HG02571 (cell line): ENCODE data around the gene SCARF1.

Experiments used
- ATAC-seq: cut with Tn5 transposase; IDR thresholded peaks from one replicate; pipeline ENCODE4 v1.9.1; 2021; ENCODE audit warnings: mild to moderate bottlenecking, moderate library complexity; ENCODE audit not compliant: unreplicated experiment

The SCARF1 gene

GRCh38 chr17:1648173-1648962, 2.8 kb upstream of the SCARF1 start:
- no peak for ATAC-seq

DNA sequence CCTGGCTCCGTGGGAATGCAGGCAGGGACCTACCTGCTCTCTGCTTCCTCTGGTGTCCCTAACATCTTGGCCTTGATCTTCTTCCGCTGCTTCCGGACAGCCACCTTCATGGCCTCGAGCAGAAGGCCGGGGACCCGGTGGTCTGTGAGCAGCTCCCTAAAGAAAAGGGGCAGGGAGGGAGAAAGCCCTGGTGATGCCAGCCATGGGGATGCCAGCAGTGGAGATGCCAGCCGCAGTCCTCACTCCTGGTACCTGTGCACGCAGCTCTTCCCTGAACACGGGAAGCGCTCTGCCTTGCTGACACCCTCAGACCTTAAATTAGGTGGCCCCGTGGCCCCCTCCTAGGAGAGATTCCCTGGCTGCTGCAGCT, 2.3 kb upstream of the SCARF1 start:
- no peak for ATAC-seq

DNA sequence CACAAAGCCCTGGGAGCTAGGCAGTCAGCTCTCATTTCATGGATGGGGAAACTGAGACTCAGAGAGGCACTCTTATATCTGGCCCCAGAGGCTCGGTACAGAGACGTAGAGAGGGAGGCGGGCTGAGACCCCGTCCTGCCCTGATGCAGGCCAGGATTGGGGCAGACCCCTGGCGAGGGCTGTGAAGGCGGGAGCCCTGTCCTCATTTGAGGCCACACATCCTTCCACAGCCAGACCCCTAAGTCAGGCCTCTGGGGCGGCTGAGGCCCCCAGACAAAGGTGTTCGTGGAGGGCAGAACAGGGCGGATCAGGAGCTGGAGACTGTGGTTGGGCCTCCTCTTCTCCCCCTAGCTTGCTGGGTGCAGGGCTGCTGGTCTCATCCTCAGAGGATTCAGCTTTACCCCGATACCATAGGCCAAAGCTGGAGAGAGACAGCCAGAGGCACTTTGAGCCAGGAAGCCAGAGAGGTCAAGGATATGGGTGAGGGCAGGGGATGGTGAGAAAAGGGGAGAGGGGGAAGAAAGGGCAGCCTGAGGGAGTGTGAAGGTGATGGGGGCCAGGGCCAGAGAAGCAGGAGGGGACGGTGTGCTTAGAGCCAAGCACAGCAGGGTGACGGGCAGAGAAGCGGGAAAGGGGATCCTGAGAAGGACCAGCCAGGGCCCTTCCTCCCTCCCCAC, 805 bp upstream of the SCARF1 start:
- ATAC-seq = no peak

- no peak for ATAC-seq
These were observed 882 bp downstream of the SCARF1 start for GRCh38 chr17:1644493-1645206.

DNA sequence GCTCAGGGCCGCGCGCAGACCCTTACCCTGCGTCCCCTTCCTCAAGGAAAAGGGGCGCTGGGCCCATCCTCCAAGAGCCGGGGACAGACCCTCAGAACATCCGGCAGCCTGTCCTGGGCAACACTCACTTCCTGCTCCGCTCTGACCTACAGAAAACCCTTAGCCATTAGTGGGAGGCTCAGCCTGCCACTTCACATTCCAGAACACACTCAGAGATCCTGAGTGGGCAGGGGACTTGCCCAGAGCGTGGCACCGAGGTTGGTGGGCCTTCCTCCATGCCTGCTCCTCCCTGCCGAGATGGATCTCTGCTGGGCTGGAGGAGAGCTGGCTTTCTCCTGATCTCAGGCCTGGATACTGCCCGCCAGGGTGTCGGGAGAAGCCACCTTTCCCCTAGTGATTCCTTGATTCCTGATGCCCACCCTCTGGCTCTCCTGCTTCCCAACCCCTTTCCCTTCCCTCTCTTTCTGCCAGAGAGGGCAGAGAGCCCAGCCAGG, 1.5 kb downstream of the SCARF1 start:
- no peak for ATAC-seq

DNA sequence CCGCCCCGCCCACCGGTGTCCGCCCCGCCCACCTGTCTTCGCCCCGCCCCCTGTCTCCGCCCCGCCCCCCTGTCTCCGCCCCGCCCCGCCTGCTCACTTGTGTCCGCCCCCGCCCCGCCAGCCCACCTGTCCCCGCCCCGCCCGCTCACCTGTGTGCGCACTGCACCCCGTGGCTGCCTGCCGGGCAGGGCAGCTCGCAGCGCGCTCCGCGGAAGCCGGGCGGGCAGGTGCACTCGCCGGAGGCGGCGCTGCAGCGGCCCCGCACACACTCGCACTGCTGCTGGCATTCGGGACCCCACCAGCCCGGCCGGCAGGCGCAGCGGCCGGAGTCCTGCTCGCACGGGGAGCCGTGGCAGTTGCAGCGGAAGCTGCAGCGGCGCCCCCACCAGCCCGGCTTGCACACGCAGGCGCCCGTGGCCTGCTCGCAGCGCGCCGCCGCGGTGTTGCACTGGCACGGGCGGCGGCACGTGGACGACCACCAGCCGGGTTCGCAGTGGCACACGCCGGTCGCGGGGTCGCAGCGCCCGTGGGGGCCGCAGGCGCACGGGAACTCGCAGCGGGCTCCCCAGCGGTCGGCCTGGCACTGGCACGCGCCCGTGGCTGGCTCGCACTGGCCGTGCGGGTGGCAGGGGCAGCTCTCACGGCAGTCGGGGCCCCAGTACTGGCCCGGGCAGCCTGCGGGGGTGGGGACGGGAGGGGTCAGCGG, 2.1 kb downstream of the SCARF1 start:
- ATAC-seq = no peak

DNA sequence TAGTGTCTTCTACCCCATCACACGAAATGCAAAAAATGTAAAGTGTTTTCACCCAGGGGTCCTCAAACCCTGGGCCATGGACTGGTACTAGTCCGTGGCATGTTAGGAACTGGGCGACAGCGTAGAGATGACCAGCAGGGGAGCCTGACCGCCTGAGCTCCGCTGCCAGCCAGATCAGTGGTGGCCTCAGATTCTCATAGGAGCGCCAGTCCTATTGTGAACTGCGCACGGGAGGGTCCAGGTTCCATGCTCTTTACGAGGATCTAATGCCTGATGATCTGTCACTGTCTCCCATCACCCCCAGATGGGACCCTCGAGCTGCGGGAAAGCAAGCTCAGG, 4.5 kb downstream of the SCARF1 start:
- no peak for ATAC-seq

DNA sequence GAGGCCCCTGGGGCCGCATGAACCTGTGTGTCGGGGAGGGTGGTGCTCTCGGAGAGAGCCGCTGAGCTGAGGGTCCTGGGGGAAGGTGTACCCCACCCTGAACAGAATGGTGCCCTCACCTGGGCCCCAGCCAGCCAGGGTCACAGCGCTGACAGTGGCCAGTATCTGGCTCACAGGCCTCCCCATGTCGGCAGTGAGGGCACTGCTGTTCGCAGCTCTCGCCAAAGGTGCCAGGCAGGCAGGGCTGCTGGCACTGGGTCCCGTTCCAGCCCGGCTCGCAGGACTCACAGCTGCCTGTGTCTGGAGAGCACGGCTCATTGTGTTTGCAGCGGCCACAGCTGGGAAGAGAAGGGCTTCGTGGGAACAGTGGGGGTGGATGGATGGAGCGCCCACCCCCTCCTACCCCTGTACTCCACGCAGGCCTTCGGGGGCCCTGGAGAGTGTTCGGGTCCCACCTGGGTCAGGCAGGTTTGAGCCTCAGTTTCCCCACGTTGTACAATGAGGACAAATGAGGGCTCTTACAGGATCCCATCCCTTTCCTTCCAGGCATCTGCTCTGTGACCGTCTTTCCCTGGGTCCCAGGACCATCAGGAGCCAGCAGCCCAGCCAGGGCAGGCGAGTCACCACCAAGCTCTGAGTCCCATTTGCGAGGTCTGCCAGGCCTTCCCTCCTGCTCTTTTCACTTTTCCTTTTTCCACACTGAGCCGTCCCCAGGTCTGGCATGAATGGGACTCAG, 5.0 kb downstream of the SCARF1 start:
- ATAC-seq = no peak

DNA sequence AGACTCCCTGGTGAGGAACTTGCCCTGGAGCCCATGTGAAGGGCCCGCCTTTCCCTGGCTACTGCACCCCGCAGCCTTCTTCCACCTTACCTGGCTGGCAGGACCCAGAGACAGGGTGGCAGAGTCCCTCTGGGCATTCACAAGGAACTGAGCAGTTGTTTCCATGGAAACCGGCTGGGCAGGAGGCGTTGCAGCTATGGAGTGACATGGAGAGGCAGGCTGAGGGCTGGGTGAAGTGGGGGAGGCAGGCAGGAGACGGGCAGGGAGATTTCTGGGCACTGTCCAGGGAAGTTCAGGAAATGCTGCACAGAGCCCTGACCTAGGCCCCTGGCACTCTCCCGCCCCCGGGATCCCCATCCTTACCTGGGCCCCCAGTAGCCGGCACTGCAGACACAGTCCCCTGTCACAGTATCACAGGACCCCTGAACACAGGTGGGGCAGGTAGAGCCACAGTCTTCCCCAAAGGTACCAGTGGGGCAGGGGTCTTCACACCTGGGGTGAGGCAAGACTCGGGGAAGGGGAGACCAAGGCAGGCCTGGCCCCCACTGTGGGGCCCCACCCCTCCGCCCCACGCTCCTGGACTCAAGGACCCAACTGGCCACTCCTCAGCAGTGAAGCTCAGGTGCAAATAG, 5.9 kb downstream of the SCARF1 start:
- no peak for ATAC-seq

DNA sequence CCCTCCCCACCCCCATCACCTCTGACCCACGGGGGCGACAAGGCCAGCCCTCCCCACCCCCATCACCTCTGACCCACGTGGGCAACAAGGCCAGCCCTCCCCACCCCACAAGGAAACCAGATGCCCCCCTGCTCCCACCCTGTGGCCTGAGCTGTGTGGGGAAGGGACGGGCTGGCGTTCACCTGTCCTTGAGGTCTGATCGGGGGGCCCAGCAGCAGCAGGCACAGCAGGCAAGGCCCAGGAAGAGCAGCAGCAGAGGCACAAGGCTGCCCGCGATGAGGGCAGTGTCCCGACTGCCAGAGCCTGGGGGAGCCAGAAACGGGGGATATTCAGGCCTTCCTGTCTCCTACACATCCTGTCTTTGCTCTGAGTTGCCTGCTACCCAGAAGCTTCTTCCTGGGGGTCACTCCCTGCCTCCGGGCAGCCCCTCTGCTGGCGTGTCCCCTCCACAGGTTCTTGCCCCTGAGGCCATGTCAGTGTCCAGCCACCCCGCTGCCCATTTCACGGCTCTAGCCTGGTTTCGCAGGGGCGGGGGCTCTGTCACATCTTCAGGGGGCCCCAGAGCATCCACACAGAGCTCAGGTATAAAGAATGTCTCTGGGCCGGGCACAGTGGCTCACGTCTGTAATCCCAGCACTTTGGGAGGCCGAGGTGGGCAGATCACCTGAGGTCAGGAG, 6.8 kb downstream of the SCARF1 start:
- ATAC-seq = no peak

DNA sequence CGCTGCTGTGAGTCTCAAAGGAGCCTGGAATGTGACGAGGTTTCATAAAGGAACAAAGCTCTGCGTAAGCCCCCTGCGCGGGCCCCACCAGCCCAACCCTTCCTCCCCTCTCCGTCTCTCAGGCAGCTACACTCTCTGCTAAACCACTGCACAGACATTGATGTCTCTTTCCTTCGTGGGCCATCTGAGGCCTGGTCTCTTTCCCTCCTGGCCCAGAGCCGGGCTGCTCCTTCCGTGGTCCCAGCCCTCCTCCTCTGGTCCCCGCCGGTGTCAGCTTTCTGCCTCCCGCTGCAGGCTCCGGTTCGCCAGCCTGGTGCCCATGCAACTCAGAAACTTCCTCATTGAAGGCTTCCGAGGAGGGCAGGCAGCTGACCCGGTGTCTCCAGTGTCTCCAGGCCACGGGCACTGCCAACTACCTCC, 7.4 kb downstream of the SCARF1 start:
- no peak for ATAC-seq

DNA sequence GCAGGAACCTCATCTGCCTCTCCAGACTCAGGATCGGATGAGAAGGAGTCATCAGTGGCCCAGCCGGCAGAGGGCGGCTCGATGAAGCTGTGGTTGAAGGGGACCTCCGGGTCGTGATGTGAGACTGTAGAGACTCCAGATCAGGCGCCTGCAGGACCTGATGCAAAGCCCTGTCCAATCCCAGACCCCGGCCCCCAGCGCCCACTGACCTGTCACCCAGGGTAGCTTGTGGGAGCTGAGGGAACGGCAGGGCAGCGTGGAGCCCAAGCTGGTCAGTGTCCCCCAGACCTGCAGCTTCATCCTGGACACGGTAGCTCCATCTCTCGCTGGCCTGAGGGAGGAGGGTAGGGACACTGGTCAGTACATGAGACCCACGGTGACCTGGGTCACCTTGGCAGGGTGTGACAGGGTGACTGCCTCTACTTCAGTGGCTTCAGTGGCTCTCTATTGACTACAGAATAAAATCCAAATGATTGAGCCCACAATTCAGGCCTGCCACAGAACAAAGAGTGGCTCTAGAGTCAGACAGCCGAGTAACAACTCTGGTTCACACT, 8.7 kb downstream of the SCARF1 start:
- ATAC-seq = no peak

- ATAC-seq = no peak
These were observed 9.7 kb downstream of the SCARF1 start for GRCh38 chr17:1635675-1636465.

DNA sequence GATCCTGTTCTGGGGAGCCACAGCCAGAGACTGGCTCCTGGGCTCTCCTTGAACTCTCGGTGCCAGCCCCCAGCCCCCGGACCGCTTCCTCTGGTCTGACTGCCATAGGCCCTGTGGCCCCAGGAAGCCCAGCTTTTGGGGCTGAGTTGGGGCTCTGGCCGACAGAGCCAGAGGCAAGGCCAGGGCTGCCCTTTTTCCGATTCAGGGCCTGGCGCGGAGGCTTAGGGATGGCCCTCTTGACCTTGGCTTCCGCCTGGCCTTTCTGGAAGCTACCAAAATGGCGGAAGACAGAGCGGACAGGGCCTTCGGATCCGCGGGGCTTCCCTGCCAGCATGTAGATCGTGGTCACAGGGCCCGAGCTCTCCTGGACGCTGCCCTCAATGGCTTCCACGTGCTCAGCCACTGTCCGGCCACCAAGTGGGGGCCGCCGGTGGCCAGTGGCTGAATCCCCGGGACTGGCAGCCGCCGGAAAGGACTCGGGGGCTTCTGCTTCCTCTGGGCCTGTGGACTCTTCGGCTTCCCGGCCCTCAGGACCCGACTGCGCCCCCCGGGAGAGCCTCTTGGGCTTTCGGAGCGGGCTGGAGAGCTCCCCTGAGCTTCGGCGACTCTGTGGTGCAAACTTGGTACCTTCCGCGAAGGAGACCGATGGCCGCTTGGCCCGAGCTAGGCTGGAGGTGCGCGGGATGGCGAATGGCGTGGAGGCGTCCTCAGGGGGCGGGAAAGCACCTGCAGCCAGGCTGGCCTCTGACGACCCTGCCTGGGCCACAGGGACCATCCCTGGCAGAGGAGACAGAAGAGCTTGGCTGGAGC, 10.5 kb downstream of the SCARF1 start:
- no peak for ATAC-seq

- ATAC-seq = no peak
These were observed 14.9 kb downstream of the SCARF1 start for GRCh38 chr17:1630662-1631061.

GRCh38 chr17:1629504-1630310, 15.8 kb downstream of the SCARF1 start:
- ATAC-seq = no peak
